ENCODE measurements around the gene MSTN.

DNA sequence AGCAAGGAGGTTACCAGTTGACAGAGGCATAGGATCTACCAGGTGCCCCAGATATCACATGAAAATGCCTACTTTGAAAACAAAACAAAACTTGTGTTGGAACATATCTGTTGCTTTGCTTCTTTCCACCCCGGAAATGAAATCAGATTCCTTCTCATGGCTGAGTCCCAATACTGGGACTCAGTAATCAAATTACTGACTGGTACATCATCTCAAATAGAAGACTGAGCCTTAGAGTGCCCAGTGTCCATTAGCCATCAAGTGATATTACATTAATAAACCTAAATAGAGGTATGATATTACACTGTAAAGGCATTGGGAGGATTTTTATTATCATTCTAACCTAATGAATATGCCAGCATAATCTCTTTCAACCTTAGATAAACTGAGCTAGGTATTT, 48.6 kb upstream of the MSTN start:
- TF ChIP-seq, protein P1, sequence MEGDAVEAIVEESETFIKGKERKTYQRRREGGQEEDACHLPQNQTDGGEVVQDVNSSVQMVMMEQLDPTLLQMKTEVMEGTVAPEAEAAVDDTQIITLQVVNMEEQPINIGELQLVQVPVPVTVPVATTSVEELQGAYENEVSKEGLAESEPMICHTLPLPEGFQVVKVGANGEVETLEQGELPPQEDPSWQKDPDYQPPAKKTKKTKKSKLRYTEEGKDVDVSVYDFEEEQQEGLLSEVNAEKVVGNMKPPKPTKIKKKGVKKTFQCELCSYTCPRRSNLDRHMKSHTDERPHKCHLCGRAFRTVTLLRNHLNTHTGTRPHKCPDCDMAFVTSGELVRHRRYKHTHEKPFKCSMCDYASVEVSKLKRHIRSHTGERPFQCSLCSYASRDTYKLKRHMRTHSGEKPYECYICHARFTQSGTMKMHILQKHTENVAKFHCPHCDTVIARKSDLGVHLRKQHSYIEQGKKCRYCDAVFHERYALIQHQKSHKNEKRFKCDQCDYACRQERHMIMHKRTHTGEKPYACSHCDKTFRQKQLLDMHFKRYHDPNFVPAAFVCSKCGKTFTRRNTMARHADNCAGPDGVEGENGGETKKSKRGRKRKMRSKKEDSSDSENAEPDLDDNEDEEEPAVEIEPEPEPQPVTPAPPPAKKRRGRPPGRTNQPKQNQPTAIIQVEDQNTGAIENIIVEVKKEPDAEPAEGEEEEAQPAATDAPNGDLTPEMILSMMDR (conservative IDR thresholded peaks at IDR 0.05; ENCODE audit: low read depth, low read length): no peak
- TF ChIP-seq CEBPB (IDR thresholded peaks at IDR 0.05; ENCODE audit: low read depth, low read length) (no peak), MXI1 (IDR thresholded peaks at IDR 0.05; ENCODE audit: borderline replicate concordance, low read depth, low read length) (no peak), SMC3 (IDR thresholded peaks at IDR 0.05; ENCODE audit: low read depth, low read length) (no peak), RCOR1 (IDR thresholded peaks at IDR 0.05; ENCODE audit: insufficient replicate concordance, low read length) (no peak), RFX5 (IDR thresholded peaks at IDR 0.05; ENCODE audit: low read depth, low read length) (no peak)
